DMS114 treated with DMSO at 0.1 percent for 48 hours (cell line): ENCODE measurements around the gene TMC4.
"Not testable (repeated sequence)": the region's sequence is repeated elsewhere in the genome, so short reads cannot be mapped to it uniquely, and the experiment has no call there.

Experiments
- DNase-seq: peaks from one replicate; lab custom pipeline; 2025; ENCODE audit not compliant: unreplicated experiment; lab: John Stamatoyannopoulos, UW

TMC4 gene

GRCh38 chr19:54172471-54173358 lies at the start of gene TMC4:
Gene TMC4, minus strand, starts transcription at chr19:54173160. Its CDS starts 43 bp downstream, at chr19:54173117.
- no peak for DNase-seq

- DNase-seq, result not testable (repeated sequence)
Measured at GRCh38 chr19:54221947-54222346, 49.0 kb upstream of the TMC4 start.

- DNase-seq, result not testable (repeated sequence)
Measured at GRCh38 chr19:54219702-54220101, 46.7 kb upstream of the TMC4 start.

GRCh38 chr19:54218960-54219661 lies 46.2 kb upstream of the TMC4 start:
- DNase-seq, result no peak

GRCh38 chr19:54218259-54218658 lies 45.3 kb upstream of the TMC4 start:
- DNase-seq, result no peak

GRCh38 chr19:54217517-54218247 lies 44.7 kb upstream of the TMC4 start:
- DNase-seq, result not testable (repeated sequence)

- DNase-seq, result no peak
Measured at GRCh38 chr19:54216869-54217268, 43.9 kb upstream of the TMC4 start.

- not testable (repeated sequence) for DNase-seq
Measured at GRCh38 chr19:54214734-54215133, 41.8 kb upstream of the TMC4 start.

- not testable (repeated sequence) for DNase-seq
Measured at GRCh38 chr19:54214217-54214616, 41.3 kb upstream of the TMC4 start.

- no peak for DNase-seq
Measured at GRCh38 chr19:54211235-54211634, 38.3 kb upstream of the TMC4 start.

GRCh38 chr19:54209811-54210494 lies 37.0 kb upstream of the TMC4 start:
- no peak for DNase-seq

- no peak for DNase-seq
Measured at GRCh38 chr19:54209058-54209810, 36.3 kb upstream of the TMC4 start.

GRCh38 chr19:54208784-54209057 lies 35.8 kb upstream of the TMC4 start:
- no peak for DNase-seq

GRCh38 chr19:54207983-54208783 lies 35.2 kb upstream of the TMC4 start:
- DNase-seq, result peak; percentile 30

- DNase-seq, result no peak
Measured at GRCh38 chr19:54207676-54207982, 34.7 kb upstream of the TMC4 start.

- DNase-seq, result not testable (repeated sequence)
Measured at GRCh38 chr19:54207193-54207592, 34.2 kb upstream of the TMC4 start.

- DNase-seq, result no peak
Measured at GRCh38 chr19:54206831-54207177, 33.8 kb upstream of the TMC4 start.

- DNase-seq, result no peak
Measured at GRCh38 chr19:54206030-54206830, 33.3 kb upstream of the TMC4 start.
